WTC11 (cell line): ENCODE results near the gene PRR33. TPM values are rescaled to one million over a fixed set of nuclear protein-coding genes. Genes with fewer than 3 reads are reported as not detected.

Experiments
- ATAC-seq: fragments of 200-7000 bp; cut with Tn5 transposase; 2 replicates; pipeline ENCODE4 v1.10.0; 2021; ENCODE audit warnings: mild to moderate bottlenecking, moderate library complexity
- CTCF ChIA-PET: fragments of 300-600 bp; sonication (Branson Sonifier 250); formaldehyde crosslinking; loops from one replicate; lab custom pipeline; 2021; ENCODE audit warnings: antibody characterized with exemption; lab: Charles Lee
- POLR2A ChIA-PET: fragments of 350-600 bp; sonication (Branson Sonifier 250); formaldehyde crosslinking; loops from one replicate; lab custom pipeline; 2021; ENCODE audit warnings: antibody characterized with exemption; lab: Charles Lee
- DNase-seq: peaks from one replicate; pipeline ENCODE4 v3.0.0; 2021; ENCODE audit warnings: low spot score
- H3K27ac Mint-ChIP-seq: 2 replicates; pipeline ENCODE4 v1.8.0; 2021; ENCODE audit warnings: mixed read lengths
- H3K27me3 Mint-ChIP-seq: 2 replicates; pipeline ENCODE4 v1.8.0; 2021; ENCODE audit warnings: low read depth, mild to moderate bottlenecking, moderate library complexity, mixed read lengths
- H3K36me3 Mint-ChIP-seq: 2 replicates; pipeline ENCODE4 v1.8.0; 2021; ENCODE audit warnings: mixed read lengths
- H3K4me1 Mint-ChIP-seq: 2 replicates; pipeline ENCODE4 v1.8.0; 2022; ENCODE audit warnings: mixed read lengths
- H3K4me3 Mint-ChIP-seq: 2 replicates; pipeline ENCODE4 v1.8.0; 2021; ENCODE audit warnings: mild to moderate bottlenecking, moderate library complexity, mixed read lengths
- H3K9me3 Mint-ChIP-seq: 2 replicates; pipeline ENCODE4 v1.8.0; 2021; ENCODE audit warnings: mixed read lengths
- CREB1 ChIP-seq: sonication (generic); formaldehyde crosslinking; IDR thresholded peaks from 2 replicates; pipeline ENCODE4 v1.8.0; 2023; ENCODE audit warnings: mild to moderate bottlenecking, missing genetic modification reagents
- MXD4 ChIP-seq: fragments of 250-450 bp; sonication (Bioruptor Pico); IDR thresholded peaks from 2 replicates; pipeline ENCODE4 v1.8.0; 2021; ENCODE audit warnings: mild to moderate bottlenecking, moderate library complexity, borderline replicate concordance
- NFATC4 ChIP-seq: fragments of 250-450 bp; sonication (Bioruptor Pico); IDR thresholded peaks from 2 replicates; pipeline ENCODE4 v1.9.0; 2021; ENCODE audit warnings: mild to moderate bottlenecking
- NFYB ChIP-seq: sonication (generic); formaldehyde crosslinking; conservative IDR thresholded peaks from 2 replicates; pipeline ENCODE4 v1.8.0; 2022; ENCODE audit warnings: low read depth, missing genetic modification reagents
- NR3C1 ChIP-seq: sonication (generic); formaldehyde crosslinking; conservative IDR thresholded peaks from 2 replicates; pipeline ENCODE4 v1.8.1; 2023; ENCODE audit warnings: low read depth, mild to moderate bottlenecking, missing genetic modification reagents
- SOX15 ChIP-seq: fragments of 250-450 bp; sonication (Bioruptor Pico); IDR thresholded peaks from 2 replicates; pipeline ENCODE4 v1.9.0; 2021; ENCODE audit warnings: mild to moderate bottlenecking
- TCF7 ChIP-seq: sonication (generic); formaldehyde crosslinking; IDR thresholded peaks from 2 replicates; pipeline ENCODE4 v1.8.0; 2022; ENCODE audit warnings: mild to moderate bottlenecking, low read depth, missing genetic modification reagents, moderate library complexity
- TEAD4 ChIP-seq: sonication (generic); formaldehyde crosslinking; IDR thresholded peaks from 2 replicates; pipeline ENCODE4 v1.8.0; 2022; ENCODE audit warnings: mild to moderate bottlenecking, missing genetic modification reagents
- TP53 ChIP-seq: sonication (generic); formaldehyde crosslinking; IDR thresholded peaks from 2 replicates; pipeline ENCODE4 v1.8.1; 2023; ENCODE audit warnings: mild to moderate bottlenecking, missing genetic modification reagents
- ZBTB21 ChIP-seq: sonication (generic); formaldehyde crosslinking; IDR thresholded peaks from 2 replicates; pipeline ENCODE4 v1.8.1; 2023; ENCODE audit warnings: mild to moderate bottlenecking, missing genetic modification reagents, borderline replicate concordance
- ZNF121 ChIP-seq: sonication (generic); formaldehyde crosslinking; IDR thresholded peaks from 2 replicates; pipeline ENCODE4 v1.8.0; 2023; ENCODE audit warnings: missing genetic modification reagents
- ZNF138 ChIP-seq: sonication (generic); formaldehyde crosslinking; conservative IDR thresholded peaks from 2 replicates; pipeline ENCODE4 v1.8.1; 2022; ENCODE audit warnings: mild to moderate bottlenecking, moderate library complexity, missing genetic modification reagents
- ZNF317 ChIP-seq: sonication (generic); formaldehyde crosslinking; IDR thresholded peaks from 2 replicates; pipeline ENCODE4 v1.8.1; 2023; ENCODE audit warnings: low read depth, mild to moderate bottlenecking, moderate library complexity, missing genetic modification reagents, borderline replicate concordance
- total RNA-seq: library from RNA; stranded (reverse); gene quantifications from 3 replicates; pipeline ENCODE4 v1.2.3, GENCODE V29; 2021
- TF ChIP-seq, protein P1 (sequence below): sonication (generic); formaldehyde crosslinking; IDR thresholded peaks from 2 replicates; pipeline ENCODE4 v1.8.1; 2022; ENCODE audit warnings: missing genetic modification reagents, borderline replicate concordance
- TF ChIP-seq, protein P2 (sequence below): sonication (generic); formaldehyde crosslinking; IDR thresholded peaks from 2 replicates; pipeline ENCODE4 v1.8.0; 2022; ENCODE audit warnings: mild to moderate bottlenecking, missing genetic modification reagents
- TF ChIP-seq, protein P3 (sequence below): fragments of 250-450 bp; sonication (Bioruptor Pico); conservative IDR thresholded peaks from 2 replicates; pipeline ENCODE4 v1.9.0; 2021; ENCODE audit warnings: mild to moderate bottlenecking
- TF ChIP-seq, protein P4 (sequence below): fragments of 250-450 bp; sonication (Bioruptor Pico); IDR thresholded peaks from 2 replicates; pipeline ENCODE4 v1.9.0; 2021; ENCODE audit warnings: mild to moderate bottlenecking
- TF ChIP-seq, protein P5 (sequence below): sonication (generic); formaldehyde crosslinking; conservative IDR thresholded peaks from 2 replicates; pipeline ENCODE4 v1.8.1; 2022; ENCODE audit warnings: mild to moderate bottlenecking, missing genetic modification reagents
- TF ChIP-seq, protein P6 (sequence below): sonication (generic); formaldehyde crosslinking; IDR thresholded peaks from 2 replicates; pipeline ENCODE4 v1.8.1; 2022; ENCODE audit warnings: low read depth, missing genetic modification reagents, borderline replicate concordance
- TF ChIP-seq, protein P7 (sequence below): sonication (generic); formaldehyde crosslinking; IDR thresholded peaks from 2 replicates; pipeline ENCODE4 v1.8.0; 2023; ENCODE audit warnings: missing genetic modification reagents

The PRR33 gene
- total RNA-seq, 1 experiment from 2014 or later, result not detected

DNA sequence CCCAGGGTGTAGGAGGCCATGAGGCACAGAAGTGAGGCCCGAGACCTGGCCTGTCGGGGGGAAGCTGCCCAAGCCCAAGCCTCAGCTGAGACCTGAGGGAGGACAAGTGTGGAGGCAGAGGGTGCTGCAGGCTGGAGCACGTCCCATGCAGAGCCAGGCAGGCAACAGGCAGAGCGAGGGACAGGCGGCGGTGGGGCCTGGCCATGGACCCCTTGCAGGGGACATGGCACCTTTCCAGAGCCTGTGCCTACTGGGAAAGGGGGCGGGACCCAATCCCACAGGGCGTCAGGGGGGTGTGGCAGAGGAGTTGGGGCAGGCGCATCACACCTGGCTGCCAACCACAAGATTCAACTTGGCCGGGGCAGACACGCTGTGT, 48.6 kb downstream of the PRR33 start:
- no peaks in the 10 kb centered on the region for H3K36me3 Mint-ChIP-seq
- ChIA-PET POLR2A (no interaction called here), CTCF (interaction anchor here (0.6 to 1.4 kb wide), 4 partner anchors 10 to 308 kb away, joined by 3 to 11 read pairs (median 4); no protein-coding TSS in a partner anchor)
- no peaks in the 10 kb centered on the region for H3K4me1 Mint-ChIP-seq
- TF ChIP-seq, protein P1, sequence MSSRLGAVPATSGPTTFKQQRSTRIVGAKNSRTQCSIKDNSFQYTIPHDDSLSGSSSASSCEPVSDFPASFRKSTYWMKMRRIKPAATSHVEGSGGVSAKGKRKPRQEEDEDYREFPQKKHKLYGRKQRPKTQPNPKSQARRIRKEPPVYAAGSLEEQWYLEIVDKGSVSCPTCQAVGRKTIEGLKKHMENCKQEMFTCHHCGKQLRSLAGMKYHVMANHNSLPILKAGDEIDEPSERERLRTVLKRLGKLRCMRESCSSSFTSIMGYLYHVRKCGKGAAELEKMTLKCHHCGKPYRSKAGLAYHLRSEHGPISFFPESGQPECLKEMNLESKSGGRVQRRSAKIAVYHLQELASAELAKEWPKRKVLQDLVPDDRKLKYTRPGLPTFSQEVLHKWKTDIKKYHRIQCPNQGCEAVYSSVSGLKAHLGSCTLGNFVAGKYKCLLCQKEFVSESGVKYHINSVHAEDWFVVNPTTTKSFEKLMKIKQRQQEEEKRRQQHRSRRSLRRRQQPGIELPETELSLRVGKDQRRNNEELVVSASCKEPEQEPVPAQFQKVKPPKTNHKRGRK, result no peak
- TF ChIP-seq, protein P2, sequence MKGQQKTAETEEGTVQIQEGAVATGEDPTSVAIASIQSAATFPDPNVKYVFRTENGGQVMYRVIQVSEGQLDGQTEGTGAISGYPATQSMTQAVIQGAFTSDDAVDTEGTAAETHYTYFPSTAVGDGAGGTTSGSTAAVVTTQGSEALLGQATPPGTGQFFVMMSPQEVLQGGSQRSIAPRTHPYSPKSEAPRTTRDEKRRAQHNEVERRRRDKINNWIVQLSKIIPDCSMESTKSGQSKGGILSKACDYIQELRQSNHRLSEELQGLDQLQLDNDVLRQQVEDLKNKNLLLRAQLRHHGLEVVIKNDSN (CRISPR knock-in tag), result no peak
- TF ChIP-seq ZNF138 (CRISPR knock-in tag) (no peak), NR3C1 (CRISPR knock-in tag) (no peak), ZBTB21 (CRISPR knock-in tag) (no peak), SOX15 (CRISPR knock-in tag) (no peak), CREB1 (CRISPR knock-in tag) (no peak), TEAD4 (CRISPR knock-in tag) (no peak), NFYB (CRISPR knock-in tag) (no peak), NFATC4 (CRISPR knock-in tag) (no peak), TP53 (CRISPR knock-in tag) (no peak), TCF7 (CRISPR knock-in tag) (no peak), ZNF121 (no peak), MXD4 (CRISPR knock-in tag) (no peak), ZNF317 (no peak)
- TF ChIP-seq, protein P3, sequence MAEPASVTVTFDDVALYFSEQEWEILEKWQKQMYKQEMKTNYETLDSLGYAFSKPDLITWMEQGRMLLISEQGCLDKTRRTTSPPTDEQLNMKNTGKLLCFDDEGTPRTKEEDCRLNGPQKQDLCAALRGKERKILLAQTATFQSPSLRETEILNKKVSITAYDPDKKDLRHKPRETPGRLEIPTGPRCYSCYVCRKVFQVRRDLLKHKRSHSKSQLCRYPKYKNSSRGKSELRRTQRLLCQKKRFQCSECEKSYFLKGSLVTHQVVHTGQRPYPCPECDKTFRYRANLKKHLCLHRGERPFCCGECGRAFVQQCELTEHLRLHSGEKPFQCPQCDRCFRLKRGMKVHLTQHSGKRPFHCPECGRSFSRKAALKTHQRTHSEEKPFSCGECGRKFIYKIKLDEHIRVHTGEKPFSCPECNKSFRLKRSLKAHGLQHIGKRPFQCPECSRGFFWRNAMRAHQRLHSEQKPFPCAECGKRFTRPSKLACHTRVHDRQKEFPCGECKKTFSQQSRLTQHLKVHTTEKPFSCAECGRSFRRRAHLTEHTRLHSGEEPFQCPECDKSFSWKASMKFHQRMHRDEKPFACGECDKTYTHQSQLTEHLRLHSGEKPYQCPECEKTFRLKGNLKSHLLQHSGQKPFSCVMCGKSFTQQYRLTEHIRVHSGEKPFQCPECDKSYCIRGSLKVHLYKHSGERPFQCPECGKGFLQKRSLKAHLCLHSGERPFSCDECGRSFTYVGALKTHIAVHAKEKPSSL, result no peak
- TF ChIP-seq, protein P4, sequence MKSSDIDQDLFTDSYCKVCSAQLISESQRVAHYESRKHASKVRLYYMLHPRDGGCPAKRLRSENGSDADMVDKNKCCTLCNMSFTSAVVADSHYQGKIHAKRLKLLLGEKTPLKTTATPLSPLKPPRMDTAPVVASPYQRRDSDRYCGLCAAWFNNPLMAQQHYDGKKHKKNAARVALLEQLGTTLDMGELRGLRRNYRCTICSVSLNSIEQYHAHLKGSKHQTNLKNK (CRISPR knock-in tag), result no peak
- TF ChIP-seq, protein P5, sequence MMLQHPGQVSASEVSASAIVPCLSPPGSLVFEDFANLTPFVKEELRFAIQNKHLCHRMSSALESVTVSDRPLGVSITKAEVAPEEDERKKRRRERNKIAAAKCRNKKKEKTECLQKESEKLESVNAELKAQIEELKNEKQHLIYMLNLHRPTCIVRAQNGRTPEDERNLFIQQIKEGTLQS (CRISPR knock-in tag), result no peak
- TF ChIP-seq, protein P6, sequence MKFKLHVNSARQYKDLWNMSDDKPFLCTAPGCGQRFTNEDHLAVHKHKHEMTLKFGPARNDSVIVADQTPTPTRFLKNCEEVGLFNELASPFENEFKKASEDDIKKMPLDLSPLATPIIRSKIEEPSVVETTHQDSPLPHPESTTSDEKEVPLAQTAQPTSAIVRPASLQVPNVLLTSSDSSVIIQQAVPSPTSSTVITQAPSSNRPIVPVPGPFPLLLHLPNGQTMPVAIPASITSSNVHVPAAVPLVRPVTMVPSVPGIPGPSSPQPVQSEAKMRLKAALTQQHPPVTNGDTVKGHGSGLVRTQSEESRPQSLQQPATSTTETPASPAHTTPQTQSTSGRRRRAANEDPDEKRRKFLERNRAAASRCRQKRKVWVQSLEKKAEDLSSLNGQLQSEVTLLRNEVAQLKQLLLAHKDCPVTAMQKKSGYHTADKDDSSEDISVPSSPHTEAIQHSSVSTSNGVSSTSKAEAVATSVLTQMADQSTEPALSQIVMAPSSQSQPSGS (CRISPR knock-in tag), result no peak
- TF ChIP-seq, protein P7, sequence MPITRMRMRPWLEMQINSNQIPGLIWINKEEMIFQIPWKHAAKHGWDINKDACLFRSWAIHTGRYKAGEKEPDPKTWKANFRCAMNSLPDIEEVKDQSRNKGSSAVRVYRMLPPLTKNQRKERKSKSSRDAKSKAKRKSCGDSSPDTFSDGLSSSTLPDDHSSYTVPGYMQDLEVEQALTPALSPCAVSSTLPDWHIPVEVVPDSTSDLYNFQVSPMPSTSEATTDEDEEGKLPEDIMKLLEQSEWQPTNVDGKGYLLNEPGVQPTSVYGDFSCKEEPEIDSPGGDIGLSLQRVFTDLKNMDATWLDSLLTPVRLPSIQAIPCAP (CRISPR knock-in tag), result no peak
- ATAC-seq (no peak), DNase-seq (no peak)
- H3K9me3 Mint-ChIP-seq, result no peaks in the 10 kb centered on the region
- no peak overlapping the region for H3K27ac Mint-ChIP-seq
- no peaks in the 10 kb centered on the region for H3K27me3 Mint-ChIP-seq
- H3K4me3 Mint-ChIP-seq, result no peak overlapping the region
